Epithelial cell of esophagus (primary cell): ENCODE results near the gene KLF16.
A peak's percentile ranks its signal among the peaks of the same experiment; 100 is the strongest.

Experiments used
- DNase-seq: peaks from one replicate; pipeline ENCODE4 v3.0.0; 2010; ENCODE audit warnings: low read depth
- H3K4me3 ChIP-seq: 2 replicates; pipeline ENCODE4 v1.5.1; 2011; ENCODE audit warnings: mild to moderate bottlenecking, low read length, control low read depth
- CTCF ChIP-seq: IDR thresholded peaks from 2 replicates; pipeline ENCODE4 v1.5.1; 2011; ENCODE audit warnings: low read depth, mild to moderate bottlenecking, low read length, control low read depth, inconsistent platforms; ENCODE audit not compliant: insufficient read depth; ENCODE audit errors: missing control alignments

The KLF16 gene

GRCh38 chr19:1841209-1841924 is 22.0 kb downstream of the KLF16 start:
- H3K4me3 ChIP-seq: no peak overlapping the region
- no peak for DNase-seq

GRCh38 chr19:1840541-1841115 is 22.8 kb downstream of the KLF16 start:
- no peak overlapping the region for H3K4me3 ChIP-seq
- no peak for TF ChIP-seq CTCF
- DNase-seq: no peak

More at GRCh38 chr19:1841209-1841924, 22.0 kb downstream of the KLF16 start:
- TF ChIP-seq CTCF: no peak

- H3K4me3 ChIP-seq: no peak overlapping the region
- DNase-seq: no peak
- TF ChIP-seq CTCF: no peak
Observed at GRCh38 chr19:1839658-1840540, 23.5 kb downstream of the KLF16 start.

GRCh38 chr19:1837625-1838105 is 25.7 kb downstream of the KLF16 start:
- no peak for DNase-seq
- peak; percentile 87 for TF ChIP-seq CTCF
- no peak overlapping the region for H3K4me3 ChIP-seq

GRCh38 chr19:1837222-1837565 is 26.2 kb downstream of the KLF16 start:
- no peak overlapping the region for H3K4me3 ChIP-seq
- no peak for DNase-seq
- TF ChIP-seq CTCF: no peak

GRCh38 chr19:1836458-1837221 is 26.7 kb downstream of the KLF16 start:
- no peak for TF ChIP-seq CTCF
- DNase-seq: no peak
- H3K4me3 ChIP-seq: no peak overlapping the region
